WTC11 (cell line): ENCODE measurements around the gene FAM20B.

Experiments used
- AFF4 ChIP-seq: sonication (generic); formaldehyde crosslinking; IDR thresholded peaks from 2 replicates; pipeline ENCODE4 v1.8.1; 2023; ENCODE audit warnings: mild to moderate bottlenecking, missing genetic modification reagents, borderline replicate concordance
- CTCF ChIP-seq: fragments of 200-600 bp; IDR thresholded peaks from 2 replicates; pipeline ENCODE4 v1.8.0; 2022; ENCODE audit warnings: antibody characterized with exemption
- ETV6 ChIP-seq: sonication (generic); formaldehyde crosslinking; IDR thresholded peaks from 2 replicates; pipeline ENCODE4 v1.8.1; 2022; ENCODE audit warnings: mild to moderate bottlenecking, missing genetic modification reagents
- GTF2I ChIP-seq: fragments of 250-450 bp; sonication (Bioruptor Pico); conservative IDR thresholded peaks from 2 replicates; pipeline ENCODE4 v1.4.0; 2021; ENCODE audit warnings: mild to moderate bottlenecking
- IRF2 ChIP-seq: sonication (generic); formaldehyde crosslinking; IDR thresholded peaks from 2 replicates; pipeline ENCODE4 v1.8.0; 2022; ENCODE audit warnings: low read depth, missing genetic modification reagents, borderline replicate concordance
- NR2C2 ChIP-seq: sonication (generic); formaldehyde crosslinking; IDR thresholded peaks from 2 replicates; pipeline ENCODE4 v1.8.0; 2022; ENCODE audit warnings: mild to moderate bottlenecking, missing genetic modification reagents
- OVOL2 ChIP-seq: fragments of 250-450 bp; sonication (Bioruptor Pico); IDR thresholded peaks from 2 replicates; pipeline ENCODE4 v1.9.0; 2021; ENCODE audit warnings: mild to moderate bottlenecking, borderline replicate concordance
- RELA ChIP-seq: sonication (generic); formaldehyde crosslinking; IDR thresholded peaks from 2 replicates; pipeline ENCODE4 v1.8.1; 2022; ENCODE audit warnings: missing genetic modification reagents, mild to moderate bottlenecking, borderline replicate concordance

- TF ChIP-seq RELA (CRISPR knock-in tag) (no peak), IRF2 (CRISPR knock-in tag) (no peak), AFF4 (CRISPR knock-in tag) (no peak), NR2C2 (CRISPR knock-in tag) (no peak), ETV6 (no peak), GTF2I (no peak), CTCF (no peak), OVOL2 (CRISPR knock-in tag) (no peak)
These were observed 69.1 kb downstream of the FAM20B start for GRCh38 chr1:179094818-179095217.
